ENCODE results near the gene STK39. TPM values are rescaled to one million over a fixed set of nuclear protein-coding genes. Genes with fewer than 3 reads are reported as not detected.

The STK39 gene
- total RNA-seq, 2 experiments from 2014 or later = 27.0 to 27.1 TPM

DNA sequence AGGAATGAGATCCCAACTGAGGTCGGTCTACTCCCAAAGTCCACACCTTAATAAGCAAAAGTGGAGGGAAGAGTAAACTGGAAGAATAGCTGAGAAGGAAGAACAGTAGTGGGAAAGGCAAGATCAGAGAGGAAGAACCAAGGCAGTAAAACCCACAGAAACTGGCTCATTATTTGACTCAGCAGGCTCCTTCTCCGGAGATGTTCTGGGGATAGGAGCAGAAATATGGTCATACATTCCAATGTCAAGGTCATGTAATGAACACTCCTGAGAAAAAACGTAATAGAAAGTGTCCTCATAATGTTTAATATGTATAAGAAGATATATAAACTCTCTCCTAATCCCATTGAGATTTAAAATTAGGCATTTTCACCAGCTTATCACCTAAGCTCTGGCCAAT, 39.5 kb downstream of the STK39 start:
- no peaks in the 10 kb centered on the region for H3K27me3 Mint-ChIP-seq
- no peak overlapping the region for H3K4me3 Mint-ChIP-seq
- peaks cover 41% of the 10 kb centered on the region for H3K4me1 Mint-ChIP-seq
- no peak for DNase-seq
- H3K9me3 Mint-ChIP-seq = no peaks in the 10 kb centered on the region
- H3K36me3 Mint-ChIP-seq = peaks cover 26% of the 10 kb centered on the region
- no peak overlapping the region for H3K27ac Mint-ChIP-seq

DNA sequence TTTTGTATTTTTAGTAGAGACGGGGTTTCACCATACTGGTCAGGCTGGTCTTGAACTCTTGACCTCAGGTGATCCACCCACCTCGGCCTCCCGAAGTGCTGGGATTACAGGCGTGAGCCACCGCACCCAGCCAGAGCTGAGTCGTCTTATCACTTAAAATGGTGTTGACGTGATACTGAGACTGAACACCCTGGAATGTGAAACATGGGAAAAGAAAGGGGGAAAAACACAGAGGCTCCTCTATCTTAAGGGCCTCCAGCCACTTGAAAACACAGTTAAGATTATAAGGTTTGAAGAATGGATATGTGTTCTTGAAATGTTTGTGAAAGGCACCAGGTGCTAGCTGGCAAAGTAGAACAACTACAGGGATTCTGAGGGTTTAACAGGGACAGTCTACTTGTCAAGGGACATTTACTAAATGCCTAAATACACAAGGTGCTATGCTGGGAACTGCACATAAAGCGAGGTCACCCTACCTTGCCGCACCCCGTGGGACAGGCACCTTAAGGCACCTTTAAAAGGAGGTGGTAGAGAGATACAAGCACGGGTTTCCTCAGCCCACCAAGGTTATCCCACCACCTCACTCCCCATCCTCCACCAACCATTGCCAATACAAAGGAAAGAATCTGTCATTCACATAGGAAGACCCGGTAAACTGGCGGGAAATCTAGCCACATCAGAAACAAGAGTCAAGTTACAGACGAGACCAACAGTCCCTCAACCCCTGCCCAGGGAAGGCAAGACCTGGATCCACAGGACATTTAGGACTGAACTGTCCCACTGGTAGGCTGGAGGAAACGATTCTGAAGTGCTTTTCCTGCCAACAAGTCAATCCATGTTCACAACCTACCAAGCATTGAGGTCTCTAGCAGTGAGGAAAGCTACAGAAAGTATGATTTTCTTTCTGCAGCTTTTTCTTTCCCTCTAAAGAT, 43.4 kb downstream of the STK39 start:
- H3K27me3 Mint-ChIP-seq = no peaks in the 10 kb centered on the region
- H3K36me3 Mint-ChIP-seq = peaks cover 23% of the 10 kb centered on the region
- H3K4me3 Mint-ChIP-seq = no peak overlapping the region
- H3K4me1 Mint-ChIP-seq = peaks cover 30% of the 10 kb centered on the region
- H3K27ac Mint-ChIP-seq = no peak overlapping the region
- H3K9me3 Mint-ChIP-seq = no peaks in the 10 kb centered on the region
- DNase-seq = no peak

DNA sequence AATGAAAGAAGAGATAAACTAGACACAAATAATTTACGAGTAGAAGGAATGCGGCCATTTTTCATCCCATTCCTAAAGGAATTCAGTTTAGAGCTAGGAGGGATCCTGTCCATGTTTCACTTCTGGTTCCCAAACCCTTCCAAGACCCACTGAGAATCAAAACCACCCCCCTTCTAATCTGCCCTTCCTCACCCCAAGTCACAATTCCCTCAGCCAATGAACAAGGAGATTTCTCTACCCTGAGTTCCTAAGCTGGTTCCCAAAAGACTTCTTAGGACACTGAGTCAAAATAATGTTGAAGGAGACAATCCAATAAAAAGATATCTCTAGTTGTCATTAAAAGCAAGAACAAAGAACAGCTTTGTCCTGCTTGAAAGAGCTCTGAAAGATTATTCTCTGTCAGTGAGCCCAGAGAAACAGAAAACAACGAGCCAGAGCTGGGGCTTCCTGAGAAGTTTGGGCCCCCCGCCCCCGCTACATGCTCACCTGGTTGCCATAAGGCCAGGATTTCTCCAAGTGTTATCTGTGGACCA, 45.7 kb downstream of the STK39 start:
- Mint-ChIP-seq H3K36me3 (peaks cover 21% of the 10 kb centered on the region), H3K27me3 (no peaks in the 10 kb centered on the region), H3K4me3 (no peak overlapping the region), H3K27ac (peak overlapping the region; percentile 37), H3K9me3 (no peaks in the 10 kb centered on the region), H3K4me1 (peaks cover 29% of the 10 kb centered on the region)
- no peak for DNase-seq

DNA sequence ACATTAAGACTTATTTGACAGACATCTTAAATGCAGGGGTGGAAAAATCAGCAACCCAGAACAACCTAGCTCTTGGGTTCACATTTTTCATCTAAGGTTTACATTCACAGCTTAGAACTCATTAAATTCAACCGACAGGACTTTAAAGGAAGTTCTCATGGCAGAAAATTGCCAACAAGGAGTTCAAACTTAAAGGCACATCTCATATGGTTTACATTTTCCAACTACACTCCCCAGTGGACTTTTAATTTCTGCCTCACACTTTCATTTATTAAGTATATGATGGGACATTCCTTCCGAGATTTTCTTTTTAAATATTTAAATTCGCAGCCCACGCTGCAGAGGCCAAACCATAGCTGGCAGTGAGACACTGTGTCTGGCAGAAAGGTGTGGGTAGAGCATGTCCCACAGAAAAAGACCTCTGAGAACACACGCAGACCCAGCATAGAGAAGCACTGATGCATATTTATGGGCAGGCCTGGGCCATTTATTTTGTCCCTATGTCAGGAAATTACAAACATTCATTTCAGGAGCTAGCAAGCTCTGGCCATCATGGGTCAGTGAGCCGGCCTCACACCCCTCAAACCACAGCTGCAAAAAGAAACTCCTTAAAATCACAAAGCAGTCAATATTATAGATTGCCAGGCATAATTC, 46.3 kb downstream of the STK39 start:
- no peak overlapping the region for H3K4me3 Mint-ChIP-seq
- H3K9me3 Mint-ChIP-seq = no peaks in the 10 kb centered on the region
- peaks cover 23% of the 10 kb centered on the region for H3K36me3 Mint-ChIP-seq
- no peak overlapping the region for H3K27ac Mint-ChIP-seq
- peaks cover 29% of the 10 kb centered on the region for H3K4me1 Mint-ChIP-seq
- DNase-seq = no peak
- H3K27me3 Mint-ChIP-seq = no peaks in the 10 kb centered on the region

DNA sequence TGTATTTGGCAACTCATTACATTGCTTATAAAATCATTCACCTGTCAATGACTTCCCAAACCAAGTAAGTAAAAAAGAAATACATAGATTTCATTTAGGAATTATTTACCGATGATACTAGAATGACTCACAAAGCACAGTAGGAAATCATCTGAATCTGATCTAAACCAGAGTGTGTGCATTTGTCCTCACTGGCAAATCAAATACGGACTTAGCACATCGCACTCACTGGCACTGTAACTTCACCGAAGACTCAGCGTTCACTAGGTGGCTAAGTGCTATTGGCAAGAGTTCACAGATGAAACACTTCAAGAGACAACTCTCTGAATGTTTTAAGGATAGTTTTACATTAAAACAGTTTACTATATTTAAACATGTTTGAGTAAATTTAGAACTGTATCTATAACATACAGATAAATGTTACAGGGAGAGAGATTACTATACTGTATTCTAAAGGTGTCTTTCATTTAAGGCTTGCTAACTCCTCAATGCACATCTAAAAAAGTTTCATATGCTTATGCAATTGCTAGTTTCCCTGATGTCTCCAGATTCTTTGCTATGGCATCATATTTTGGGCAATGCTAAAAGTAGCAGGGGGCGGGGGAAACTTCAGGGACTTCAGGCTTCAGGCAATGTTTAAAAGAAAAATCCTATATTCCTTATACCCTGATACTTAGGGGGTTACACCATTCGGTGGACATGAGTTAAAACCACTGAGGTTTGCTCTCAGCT, 48.8 kb downstream of the STK39 start:
- Mint-ChIP-seq H3K27me3 (no peaks in the 10 kb centered on the region), H3K4me3 (no peak overlapping the region), H3K4me1 (peaks cover 43% of the 10 kb centered on the region), H3K36me3 (peaks cover 18% of the 10 kb centered on the region), H3K27ac (no peak overlapping the region), H3K9me3 (no peaks in the 10 kb centered on the region)
- DNase-seq = no peak

DNA sequence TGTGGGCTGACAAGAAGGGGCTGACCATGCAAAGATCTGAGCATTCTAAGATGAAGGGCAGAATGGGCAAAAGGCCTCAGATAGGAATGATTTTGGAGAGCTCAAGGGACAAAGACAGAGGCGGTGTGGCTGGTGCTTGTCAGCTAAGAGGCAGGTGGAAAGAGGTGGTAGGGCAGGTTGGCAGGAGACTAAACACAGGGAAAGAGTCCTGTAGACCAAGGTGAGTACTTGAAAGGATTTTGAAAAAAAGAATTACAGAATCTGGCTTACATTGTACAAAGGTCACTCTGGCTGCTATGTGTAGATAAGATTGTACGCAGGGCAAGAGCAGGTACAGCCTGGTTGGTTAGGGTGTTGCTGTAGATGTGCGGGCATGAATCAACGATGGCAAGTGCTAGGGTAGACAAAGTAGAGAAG, 50.6 kb downstream of the STK39 start:
- Mint-ChIP-seq H3K4me3 (no peak overlapping the region), H3K27ac (no peak overlapping the region), H3K36me3 (peaks cover 13% of the 10 kb centered on the region), H3K4me1 (peaks cover 57% of the 10 kb centered on the region), H3K9me3 (no peaks in the 10 kb centered on the region), H3K27me3 (no peaks in the 10 kb centered on the region)
- DNase-seq = no peak

DNA sequence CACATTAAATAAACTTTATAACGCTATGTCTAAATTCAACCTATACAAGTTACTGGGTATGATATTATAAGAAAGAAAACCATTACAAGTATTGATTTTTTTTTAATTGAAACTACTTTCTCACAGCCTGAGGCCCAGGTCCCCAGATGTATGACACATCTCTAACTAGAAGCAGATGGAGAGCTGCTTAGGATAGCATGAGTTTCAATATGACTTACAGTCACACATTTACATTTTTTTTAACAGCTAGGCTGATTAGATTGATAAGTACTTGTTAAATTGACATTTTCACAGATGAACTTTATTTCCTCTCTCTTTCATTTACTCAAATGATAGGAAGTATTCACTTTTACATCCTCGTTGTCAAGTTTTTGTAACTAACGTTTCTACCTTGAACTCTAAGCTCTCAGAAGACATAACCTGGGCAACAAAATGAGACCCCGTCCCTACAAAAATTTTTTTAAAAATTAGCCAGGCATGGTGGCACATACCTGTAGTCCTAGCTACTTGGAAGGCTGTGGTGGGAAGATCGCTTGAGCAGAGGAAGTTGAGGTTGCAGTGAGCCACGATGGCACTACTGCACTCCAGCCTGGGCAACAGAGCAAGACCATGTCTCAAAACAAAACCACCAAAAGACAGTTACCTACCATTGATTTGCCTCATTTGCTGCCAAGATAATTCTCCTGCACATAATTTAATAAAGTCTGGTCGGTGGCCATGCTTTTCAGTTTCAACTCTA, 52.4 kb downstream of the STK39 start:
- H3K9me3 Mint-ChIP-seq = no peaks in the 10 kb centered on the region
- H3K27me3 Mint-ChIP-seq = no peaks in the 10 kb centered on the region
- peak overlapping the region; percentile 98 for H3K27ac Mint-ChIP-seq
- peaks cover 50% of the 10 kb centered on the region for H3K4me1 Mint-ChIP-seq
- DNase-seq = peak; percentile 33
- H3K36me3 Mint-ChIP-seq = peaks cover 11% of the 10 kb centered on the region
- H3K4me3 Mint-ChIP-seq = peak overlapping the region; percentile 78

DNA sequence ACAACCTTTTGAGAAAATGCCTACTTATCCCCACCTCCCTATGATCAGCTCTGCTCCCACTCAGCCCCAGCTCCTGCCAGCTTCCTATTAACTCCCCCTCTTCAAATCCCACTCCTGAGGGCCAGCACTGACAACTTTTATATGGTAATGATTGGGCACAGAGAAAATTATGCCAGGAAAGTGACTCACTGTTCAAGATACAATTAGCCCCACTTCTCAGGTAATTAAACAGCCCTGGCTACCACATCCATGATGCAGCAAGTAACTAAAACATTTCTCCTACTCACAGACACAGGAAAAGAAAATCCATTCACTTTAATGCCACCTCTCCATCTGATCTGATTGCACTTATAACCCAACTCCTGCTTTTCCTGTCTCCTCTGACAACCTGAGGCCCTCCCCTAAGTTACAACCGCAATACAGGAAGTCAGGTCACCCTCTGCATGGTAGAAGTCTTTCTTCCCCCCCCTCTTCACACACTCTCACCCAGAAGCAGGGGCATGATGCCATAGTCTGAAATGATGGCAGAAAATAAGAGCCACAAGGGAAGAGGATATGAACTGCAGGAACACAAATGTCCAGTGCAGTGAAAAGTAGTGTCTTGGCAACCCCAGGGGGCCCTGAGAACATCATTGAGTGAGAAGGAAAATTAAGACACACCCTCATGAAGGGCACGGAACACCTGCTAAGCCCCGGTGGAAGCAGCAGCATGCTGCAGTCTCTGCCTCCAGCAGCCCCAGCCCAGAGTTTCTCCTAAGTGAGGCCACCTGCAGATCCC, 54.4 kb downstream of the STK39 start:
- H3K27ac Mint-ChIP-seq = peak overlapping the region; percentile 84
- H3K36me3 Mint-ChIP-seq = peaks cover 13% of the 10 kb centered on the region
- H3K4me1 Mint-ChIP-seq = peaks cover 48% of the 10 kb centered on the region
- H3K9me3 Mint-ChIP-seq = no peaks in the 10 kb centered on the region
- DNase-seq = peak; percentile 31
- H3K27me3 Mint-ChIP-seq = no peaks in the 10 kb centered on the region
- peak overlapping the region; percentile 14 for H3K4me3 Mint-ChIP-seq

DNA sequence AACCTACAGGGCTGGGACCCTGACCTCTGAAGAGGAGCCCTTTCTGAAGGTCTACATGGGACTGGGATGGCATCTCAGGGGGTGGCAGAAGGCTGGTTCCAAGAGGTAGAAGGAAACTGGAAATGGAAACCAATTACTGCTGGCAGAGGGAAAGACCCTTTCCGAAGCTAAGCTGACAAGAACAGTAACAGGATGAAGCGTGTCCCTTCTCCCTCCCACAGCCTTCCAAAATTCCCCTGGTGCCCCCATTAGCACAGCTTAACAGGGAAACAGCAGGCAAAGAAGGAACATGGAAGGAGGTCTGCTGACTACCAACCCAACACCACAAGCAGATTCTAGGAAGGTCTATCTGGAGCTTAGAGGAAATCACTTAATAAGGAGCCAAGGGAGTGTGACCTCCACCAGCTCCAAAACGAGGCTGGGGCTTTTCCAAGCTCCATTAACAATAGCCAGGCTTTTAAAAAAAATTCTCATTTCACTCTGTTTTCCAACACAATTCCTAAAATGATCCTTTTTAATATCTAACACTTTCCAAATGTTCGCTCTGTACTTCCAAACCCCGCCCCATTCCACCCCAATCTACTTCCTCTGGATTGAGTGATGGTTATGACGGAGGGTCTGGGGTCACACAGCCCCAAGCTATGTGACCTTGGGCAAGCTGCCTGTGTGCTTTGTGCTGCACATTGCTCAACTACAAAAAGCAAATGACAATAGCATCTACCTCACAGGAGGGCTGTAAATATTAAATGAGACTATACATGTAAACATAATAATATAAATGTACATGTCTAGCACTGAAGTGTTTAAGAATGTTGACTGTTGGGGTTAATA, 55.2 kb downstream of the STK39 start:
- H3K4me1 Mint-ChIP-seq = peaks cover 52% of the 10 kb centered on the region
- no peaks in the 10 kb centered on the region for H3K9me3 Mint-ChIP-seq
- peaks cover 13% of the 10 kb centered on the region for H3K36me3 Mint-ChIP-seq
- no peak overlapping the region for H3K27ac Mint-ChIP-seq
- DNase-seq = no peak
- no peaks in the 10 kb centered on the region for H3K27me3 Mint-ChIP-seq
- no peak overlapping the region for H3K4me3 Mint-ChIP-seq

DNA sequence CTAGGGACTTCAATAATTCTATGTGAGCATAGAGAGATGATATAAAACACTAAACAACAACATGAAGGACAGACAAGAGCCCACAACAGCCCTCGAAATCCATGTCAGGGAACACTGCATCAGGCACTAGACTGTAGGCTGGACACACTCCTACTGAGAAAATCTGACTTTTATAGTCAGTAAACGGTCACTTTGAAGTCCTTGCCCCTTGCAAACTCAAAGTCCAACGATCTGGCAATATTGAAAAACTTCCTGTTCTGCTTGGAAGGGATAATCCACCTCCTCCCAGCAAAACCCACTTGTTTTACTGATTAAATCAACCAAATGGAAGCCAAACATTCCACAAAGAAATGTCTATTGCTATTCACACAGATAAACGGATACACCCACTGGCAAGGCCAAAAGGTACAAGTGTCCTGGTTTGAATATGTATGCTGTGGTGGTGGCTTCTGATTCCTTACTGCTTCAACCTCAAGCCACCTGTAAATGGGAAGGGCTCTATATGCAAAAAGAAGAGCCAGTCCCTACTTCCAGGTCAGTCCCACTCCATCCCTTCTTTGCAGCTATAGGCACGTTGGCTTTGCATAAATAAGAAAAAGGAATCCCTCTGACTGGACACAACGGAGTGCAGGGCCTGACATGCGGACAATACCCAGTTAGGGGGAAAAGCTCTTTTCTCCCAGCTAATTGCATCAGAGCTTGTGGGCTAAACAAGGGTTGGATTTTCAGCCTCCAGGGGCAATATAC, 56.6 kb downstream of the STK39 start:
- no peaks in the 10 kb centered on the region for H3K27me3 Mint-ChIP-seq
- no peak overlapping the region for H3K4me3 Mint-ChIP-seq
- H3K4me1 Mint-ChIP-seq = peaks cover 52% of the 10 kb centered on the region
- H3K9me3 Mint-ChIP-seq = no peaks in the 10 kb centered on the region
- DNase-seq = no peak
- no peak overlapping the region for H3K27ac Mint-ChIP-seq
- peaks cover 5% of the 10 kb centered on the region for H3K36me3 Mint-ChIP-seq

DNA sequence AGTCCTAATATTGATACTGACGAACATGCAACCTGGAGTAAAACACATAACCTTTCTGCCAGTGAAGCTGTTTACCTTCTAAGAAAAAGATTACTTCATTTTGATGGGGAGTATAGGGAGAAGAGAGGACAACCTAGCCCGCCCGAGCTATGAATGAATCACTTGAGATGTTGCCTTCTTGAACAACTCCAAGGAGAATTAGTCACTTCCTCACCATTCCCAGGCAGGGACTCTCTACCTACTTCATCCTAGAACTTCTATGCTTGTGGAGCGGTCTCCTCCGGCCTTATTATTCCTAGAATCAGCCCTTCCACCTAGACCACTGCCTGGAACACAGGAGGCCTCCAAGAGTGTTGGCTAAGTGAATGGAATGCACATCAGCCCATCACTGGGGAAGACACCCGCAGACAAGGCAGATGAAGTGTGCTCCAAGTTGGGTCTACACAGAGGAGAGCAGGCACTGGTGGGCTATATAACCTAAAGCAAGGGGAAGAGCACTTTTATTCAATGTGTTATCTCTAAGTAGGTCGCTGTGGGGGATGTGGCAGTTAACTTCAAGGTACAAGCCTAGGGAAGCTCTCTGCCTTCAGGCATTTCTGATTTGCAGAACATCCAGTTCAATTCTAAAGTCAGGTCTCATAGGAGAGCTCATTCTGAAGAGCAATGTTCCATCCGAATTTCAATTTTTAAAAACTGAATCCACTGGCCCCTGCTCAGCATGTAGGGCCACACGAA, 57.4 kb downstream of the STK39 start:
- H3K4me3 Mint-ChIP-seq = no peak overlapping the region
- H3K4me1 Mint-ChIP-seq = peaks cover 51% of the 10 kb centered on the region
- H3K36me3 Mint-ChIP-seq = peaks cover 5% of the 10 kb centered on the region
- DNase-seq = no peak
- no peaks in the 10 kb centered on the region for H3K9me3 Mint-ChIP-seq
- no peaks in the 10 kb centered on the region for H3K27me3 Mint-ChIP-seq
- H3K27ac Mint-ChIP-seq = no peak overlapping the region

DNA sequence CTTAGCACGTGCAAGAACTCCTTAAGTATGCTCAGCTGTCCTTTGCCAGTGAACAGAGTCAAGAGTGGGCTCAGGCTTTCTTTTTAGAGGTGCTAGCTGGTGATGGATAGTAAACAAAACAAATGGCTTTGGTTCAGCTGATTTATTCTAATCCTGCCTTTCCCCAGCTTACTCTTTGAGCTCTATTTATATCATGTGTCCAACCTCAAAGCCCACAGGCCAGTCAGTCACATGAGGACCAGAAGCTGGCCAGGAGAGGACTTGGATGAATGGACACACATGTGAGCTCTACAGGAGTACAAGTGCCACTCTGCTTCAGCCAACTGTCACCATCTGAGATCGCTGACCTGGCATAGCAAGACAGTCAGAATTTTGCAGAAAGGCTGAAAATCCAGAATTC, 59.4 kb downstream of the STK39 start:
- Mint-ChIP-seq H3K4me1 (peaks cover 55% of the 10 kb centered on the region), H3K9me3 (no peaks in the 10 kb centered on the region), H3K27me3 (no peaks in the 10 kb centered on the region), H3K27ac (no peak overlapping the region), H3K36me3 (peaks cover 2% of the 10 kb centered on the region), H3K4me3 (no peak overlapping the region)
- no peak for DNase-seq

All from activated naive CD8-positive, alpha-beta T cell treated with anti-CD3 and anti-CD28 coated beads for 36 hours (primary cell).